HepG2 (cell line): ENCODE measurements around the gene TAAR9. TPM values are rescaled to one million over a fixed set of nuclear protein-coding genes. Genes with fewer than 3 reads are reported as not detected.

Experiments used
- AGO2 ChIP-seq: fragments of 200-400 bp; formaldehyde crosslinking; optimal IDR thresholded peaks from 2 replicates; pipeline ENCODE3; 2017; ENCODE audit warnings: mild to moderate bottlenecking, low read depth, low read length, moderate library complexity
- CBX5 ChIP-seq: sonication (generic); formaldehyde crosslinking; IDR thresholded peaks from 2 replicates; pipeline ENCODE4 v1.4.0; 2020; ENCODE audit warnings: missing genetic modification reagents, borderline replicate concordance
- EHMT2 ChIP-seq: fragments of 200-600 bp; sonication (generic); IDR thresholded peaks from 2 replicates; pipeline ENCODE4 v1.7.0; 2017; ENCODE audit warnings: antibody characterized with exemption, low read depth, low read length, borderline replicate concordance
- ETV5 ChIP-seq: IDR thresholded peaks from 2 replicates; pipeline ENCODE4 v1.6.1; 2018; ENCODE audit warnings: missing biosample characterization, missing genetic modification reagents, inconsistent platforms, borderline replicate concordance
- GATAD1 ChIP-seq: IDR thresholded peaks from 2 replicates; pipeline ENCODE4 v1.6.1; 2016; ENCODE audit warnings: missing genetic modification reagents, missing compliant biosample characterization
- HMGA1 ChIP-seq: sonication (generic); formaldehyde crosslinking; conservative IDR thresholded peaks from 2 replicates; pipeline ENCODE4 v1.4.0; 2020; ENCODE audit warnings: missing genetic modification reagents
- JDP2 ChIP-seq: sonication (generic); formaldehyde crosslinking; IDR thresholded peaks from 2 replicates; pipeline ENCODE4 v1.8.1; 2022; ENCODE audit warnings: missing genetic modification reagents, borderline replicate concordance
- JUN ChIP-seq: sonication (generic); formaldehyde crosslinking; IDR thresholded peaks from 2 replicates; pipeline ENCODE4 v1.4.0; 2020; ENCODE audit warnings: mild to moderate bottlenecking, missing genetic modification reagents
- KDM2A ChIP-seq: sonication (generic); formaldehyde crosslinking; IDR thresholded peaks from 2 replicates; pipeline ENCODE4 v1.4.0; 2020; ENCODE audit warnings: low read depth, missing genetic modification reagents, borderline replicate concordance
- MZF1 ChIP-seq: sonication (generic); formaldehyde crosslinking; IDR thresholded peaks from 2 replicates; pipeline ENCODE4 v1.8.1; 2023; ENCODE audit warnings: mild to moderate bottlenecking, missing genetic modification reagents, borderline replicate concordance
- NR3C1 ChIP-seq: sonication (generic); formaldehyde crosslinking; IDR thresholded peaks from 2 replicates; pipeline ENCODE4 v1.4.0; 2020; ENCODE audit warnings: missing genetic modification reagents
- SMC3 ChIP-seq: IDR thresholded peaks from 2 replicates; pipeline ENCODE4 v1.6.1; 2011; ENCODE audit warnings: low read length, improper control_type of control experiment
- TBL1XR1 ChIP-seq: fragments of 150-350 bp; IDR thresholded peaks from 2 replicates; pipeline ENCODE4 v1.6.1; 2014; ENCODE audit warnings: borderline replicate concordance, low read length; ENCODE audit not compliant: partially characterized antibody
- TBP ChIP-seq: sonication (generic); formaldehyde crosslinking; IDR thresholded peaks from 2 replicates; pipeline ENCODE4 v1.5.0; 2020; ENCODE audit warnings: missing genetic modification reagents
- ZBTB4 ChIP-seq: sonication (generic); formaldehyde crosslinking; IDR thresholded peaks from 2 replicates; pipeline ENCODE4 v1.4.0; 2020; ENCODE audit warnings: missing genetic modification reagents, mild to moderate bottlenecking, borderline replicate concordance
- ZNF232 ChIP-seq: sonication (generic); formaldehyde crosslinking; IDR thresholded peaks from 2 replicates; pipeline ENCODE4 v1.4.0; 2020; ENCODE audit warnings: missing genetic modification reagents, borderline replicate concordance
- ZNF800 ChIP-seq: sonication (generic); formaldehyde crosslinking; IDR thresholded peaks from 2 replicates; pipeline ENCODE4 v1.4.0; 2020; ENCODE audit warnings: missing genetic modification reagents
- ZSCAN25 ChIP-seq: sonication (generic); formaldehyde crosslinking; IDR thresholded peaks from 2 replicates; pipeline ENCODE4 v1.8.0; 2022; ENCODE audit warnings: mild to moderate bottlenecking, missing genetic modification reagents
- polyA plus RNA-seq, 8 experiments: library from polyadenylated mRNA; depleted of rRNA in 3 of 8; stranded (reverse) in 7 of 8; unstranded in 1 of 8; fragments of >200 nt; fragmentation: Illumina TruSeq in 4 of 8; extraction: Trizol in 4 of 8; gene quantifications; 2 replicates each; pipeline versions ENCODE4 v1.2.1 to v1.2.3, GENCODE V29; 2011 to 2016; ENCODE audit warnings: low read depth in 4 of 8, missing spikeins in 1 of 8, mixed read lengths in 1 of 8; ENCODE audit not compliant: insufficient read depth in 1 of 8
- total RNA-seq, 5 experiments: library from RNA; depleted of rRNA; stranded (reverse); fragments of >200 nt; fragmentation: Illumina TruSeq; extraction: Trizol; gene quantifications; 2 replicates each; pipeline ENCODE4 v1.2.3, GENCODE V29; 2016; ENCODE audit warnings: low read depth in 1 of 5
- TF ChIP-seq, protein P1 (sequence below): sonication (generic); formaldehyde crosslinking; IDR thresholded peaks from 2 replicates; pipeline ENCODE4 v1.5.1; 2020; ENCODE audit warnings: mild to moderate bottlenecking, missing genetic modification reagents, moderate library complexity

The TAAR9 gene
- total and polyA plus RNA-seq, 2 of the 13 experiments (the other 11 are each of a cell fraction or from before 2014, with no cell fraction given), result 0.07 TPM; not detected in 1

DNA sequence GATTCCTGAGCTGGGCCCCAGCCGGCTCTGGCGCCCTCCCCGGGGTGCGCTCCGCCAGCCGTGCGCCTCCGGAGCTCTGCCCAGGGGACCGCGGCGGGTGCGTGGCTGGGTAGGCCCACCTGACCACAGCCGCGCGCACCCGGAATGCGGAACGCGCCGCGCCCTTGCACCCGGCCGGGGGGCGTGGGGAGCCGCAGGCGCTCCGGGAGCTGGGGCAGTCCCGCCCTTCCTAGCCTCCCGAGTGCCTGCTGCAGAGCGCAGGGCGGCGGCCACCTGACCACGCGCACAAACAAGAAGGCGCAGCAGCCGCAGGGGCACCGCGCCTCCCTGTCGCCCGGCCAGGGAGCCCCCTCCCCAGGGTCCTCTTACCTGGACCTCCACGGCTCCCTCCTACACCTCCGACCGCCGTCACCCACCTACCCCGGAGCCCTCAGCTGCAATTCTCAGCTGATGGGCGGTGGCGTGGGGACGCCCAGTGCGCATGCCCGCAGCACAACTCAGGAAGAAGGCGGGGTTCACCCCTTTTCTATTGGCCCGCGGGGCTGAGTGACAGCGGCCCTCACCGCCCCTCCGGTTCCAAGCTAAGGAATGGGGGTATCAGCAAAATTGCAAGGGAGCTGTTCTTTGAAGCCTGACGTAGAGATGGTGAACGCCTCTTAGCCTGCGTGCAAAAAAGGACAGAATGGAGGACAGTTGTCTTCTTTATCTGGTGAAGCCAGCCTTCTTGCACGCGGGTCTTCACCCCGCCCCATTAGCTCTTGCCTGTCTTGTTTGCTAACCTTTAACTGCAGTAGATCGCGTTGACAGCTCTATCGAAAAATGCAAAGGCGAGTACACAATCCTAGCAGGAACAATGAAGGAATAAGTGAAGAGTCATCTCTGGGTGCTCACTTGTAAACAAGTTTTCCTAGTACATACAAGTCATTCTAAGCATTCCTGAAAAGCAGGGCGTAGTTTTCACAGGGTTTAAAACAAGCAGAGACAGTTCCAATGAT, 25.1 kb upstream of the TAAR9 start, which contains the start of gene STX7 (continued):
- TF ChIP-seq ZSCAN25 (CRISPR knock-in tag) (no peak; the same call in 1 of the 2 replicates), TBL1XR1 (no peak), AGO2 (peak; percentile 46), JUN (CRISPR knock-in tag) (0 out of 2 replicates have a peak, but pooled peaks have one; percentile 17), SMC3 (no peak), NR3C1 (CRISPR knock-in tag) (no peak), ZNF800 (CRISPR knock-in tag) (peak; percentile 98), ZBTB4 (CRISPR knock-in tag) (no peak), JDP2 (CRISPR knock-in tag) (no peak), ETV5 (CRISPR knock-in tag) (peak; percentile 47), CBX5 (no peak), GATAD1 (no peak), KDM2A (CRISPR knock-in tag) (peak; percentile 92), TBP (CRISPR knock-in tag) (peak; percentile 19; the same call in 1 of the 2 replicates), HMGA1 (CRISPR knock-in tag) (no peak), ZNF232 (CRISPR knock-in tag) (peak; percentile 54), EHMT2 (peak; percentile 38; the same call in 1 of the 2 replicates), MZF1 (CRISPR knock-in tag) (no peak; the same call in 1 of the 2 replicates)
- TF ChIP-seq, protein P1, sequence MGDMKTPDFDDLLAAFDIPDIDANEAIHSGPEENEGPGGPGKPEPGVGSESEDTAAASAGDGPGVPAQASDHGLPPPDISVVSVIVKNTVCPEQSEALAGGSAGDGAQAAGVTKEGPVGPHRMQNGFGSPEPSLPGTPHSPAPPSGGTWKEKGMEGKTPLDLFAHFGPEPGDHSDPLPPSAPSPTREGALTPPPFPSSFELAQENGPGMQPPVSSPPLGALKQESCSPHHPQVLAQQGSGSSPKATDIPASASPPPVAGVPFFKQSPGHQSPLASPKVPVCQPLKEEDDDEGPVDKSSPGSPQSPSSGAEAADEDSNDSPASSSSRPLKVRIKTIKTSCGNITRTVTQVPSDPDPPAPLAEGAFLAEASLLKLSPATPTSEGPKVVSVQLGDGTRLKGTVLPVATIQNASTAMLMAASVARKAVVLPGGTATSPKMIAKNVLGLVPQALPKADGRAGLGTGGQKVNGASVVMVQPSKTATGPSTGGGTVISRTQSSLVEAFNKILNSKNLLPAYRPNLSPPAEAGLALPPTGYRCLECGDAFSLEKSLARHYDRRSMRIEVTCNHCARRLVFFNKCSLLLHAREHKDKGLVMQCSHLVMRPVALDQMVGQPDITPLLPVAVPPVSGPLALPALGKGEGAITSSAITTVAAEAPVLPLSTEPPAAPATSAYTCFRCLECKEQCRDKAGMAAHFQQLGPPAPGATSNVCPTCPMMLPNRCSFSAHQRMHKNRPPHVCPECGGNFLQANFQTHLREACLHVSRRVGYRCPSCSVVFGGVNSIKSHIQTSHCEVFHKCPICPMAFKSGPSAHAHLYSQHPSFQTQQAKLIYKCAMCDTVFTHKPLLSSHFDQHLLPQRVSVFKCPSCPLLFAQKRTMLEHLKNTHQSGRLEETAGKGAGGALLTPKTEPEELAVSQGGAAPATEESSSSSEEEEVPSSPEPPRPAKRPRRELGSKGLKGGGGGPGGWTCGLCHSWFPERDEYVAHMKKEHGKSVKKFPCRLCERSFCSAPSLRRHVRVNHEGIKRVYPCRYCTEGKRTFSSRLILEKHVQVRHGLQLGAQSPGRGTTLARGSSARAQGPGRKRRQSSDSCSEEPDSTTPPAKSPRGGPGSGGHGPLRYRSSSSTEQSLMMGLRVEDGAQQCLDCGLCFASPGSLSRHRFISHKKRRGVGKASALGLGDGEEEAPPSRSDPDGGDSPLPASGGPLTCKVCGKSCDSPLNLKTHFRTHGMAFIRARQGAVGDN (CRISPR knock-in tag), result peak; percentile 94
